ENCODE measurements around the gene CHRDL2.

Gene CHRDL2

DNA sequence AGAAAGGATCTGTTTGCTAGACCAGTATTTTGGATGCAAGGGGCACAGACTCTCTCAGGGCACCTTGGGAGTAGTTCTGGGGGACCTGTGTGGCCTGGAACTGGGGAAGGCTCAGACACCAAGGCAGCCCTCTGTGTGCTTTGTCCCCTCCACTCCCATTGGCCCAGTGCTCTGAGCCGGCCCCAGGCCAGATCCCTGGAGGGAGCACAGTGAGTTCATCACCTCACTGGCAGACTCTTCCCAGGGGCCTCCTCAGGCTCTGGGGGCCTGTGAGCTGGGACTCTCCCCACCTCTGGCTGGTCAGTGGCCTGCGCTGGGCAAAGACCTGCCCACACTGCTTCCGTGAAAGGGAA lies 51.7 kb downstream of the CHRDL2 start:
- H3K36me3 Mint-ChIP-seq (ENCODE audit: low read depth), result no peaks in the 10 kb centered on the region
- H3K4me3 Mint-ChIP-seq, result no peak overlapping the region
- no peak overlapping the region for H3K27ac Mint-ChIP-seq
- H3K9me3 Mint-ChIP-seq, result no peaks in the 10 kb centered on the region
- no peaks in the 10 kb centered on the region for H3K4me1 Mint-ChIP-seq (ENCODE audit: low read depth)
- peaks cover 26% of the 10 kb centered on the region for H3K27me3 Mint-ChIP-seq (ENCODE audit: low read depth)

DNA sequence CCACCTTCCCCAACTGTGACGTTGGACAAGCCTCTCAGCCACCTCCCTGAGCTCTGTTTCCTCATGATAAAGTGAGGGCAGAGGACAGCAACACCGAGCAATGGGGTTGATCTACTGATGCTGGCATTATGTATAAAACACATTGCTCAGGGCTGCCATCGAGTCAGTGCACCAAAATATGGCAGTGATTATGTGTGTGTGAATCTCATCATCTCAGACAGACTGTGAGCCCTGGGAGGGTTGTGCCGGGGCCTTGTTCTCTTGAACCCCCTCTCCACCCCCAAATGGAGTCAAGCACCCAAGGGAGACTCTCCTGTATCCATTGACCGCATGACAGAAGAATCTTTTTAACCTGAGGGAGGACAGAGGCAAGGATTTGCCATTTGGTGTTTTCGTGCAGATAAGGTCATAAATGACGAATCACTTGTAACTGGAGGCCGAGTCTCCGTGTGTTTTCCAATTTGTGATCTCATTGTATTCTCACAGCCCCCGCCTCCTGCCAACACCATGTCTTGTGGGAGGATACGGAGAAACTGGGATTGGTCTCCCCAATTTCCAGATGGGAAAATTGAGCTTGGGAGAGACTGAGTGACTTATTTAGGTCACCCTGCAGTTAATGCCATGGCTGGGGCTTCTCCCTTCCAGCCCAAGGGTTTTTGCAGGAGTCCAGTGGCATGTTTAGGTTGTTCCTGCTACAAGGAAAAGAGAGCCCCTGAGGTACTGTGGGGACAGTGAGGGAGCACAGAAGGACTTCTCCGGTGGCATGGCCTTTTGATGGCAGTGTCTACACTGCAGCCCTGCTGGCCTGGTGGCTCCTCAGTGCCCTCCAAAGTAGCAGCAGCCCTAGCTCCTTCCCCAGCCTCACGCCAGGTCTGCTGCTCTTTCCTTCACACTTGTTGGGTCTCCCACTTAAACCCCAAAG lies 52.4 kb downstream of the CHRDL2 start:
- Mint-ChIP-seq H3K4me1 (ENCODE audit: low read depth) (no peaks in the 10 kb centered on the region), H3K36me3 (ENCODE audit: low read depth) (no peaks in the 10 kb centered on the region), H3K4me3 (no peak overlapping the region), H3K27ac (no peak overlapping the region), H3K27me3 (ENCODE audit: low read depth) (peaks cover 20% of the 10 kb centered on the region), H3K9me3 (no peaks in the 10 kb centered on the region)

DNA sequence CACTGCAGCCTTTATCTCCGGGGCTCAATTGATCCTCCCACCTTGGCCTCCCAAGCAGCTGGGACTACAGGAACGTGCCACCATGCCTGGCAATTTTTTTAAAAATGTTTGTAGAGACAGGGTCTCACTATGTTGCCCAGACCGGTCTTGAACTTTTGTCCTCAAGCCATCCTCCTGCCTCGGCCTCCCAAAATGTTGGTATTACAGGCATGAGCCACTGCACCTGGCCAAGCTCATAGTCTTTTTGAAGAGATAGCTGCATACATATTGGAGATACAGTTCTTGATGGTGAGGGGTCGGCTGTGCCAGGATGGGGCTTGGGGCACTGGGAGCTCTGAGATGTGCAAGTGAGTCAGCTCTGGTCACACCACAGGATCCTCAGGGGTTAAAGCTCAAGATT lies 53.2 kb downstream of the CHRDL2 start:
- no peak overlapping the region for H3K4me3 Mint-ChIP-seq
- H3K36me3 Mint-ChIP-seq (ENCODE audit: low read depth), result no peaks in the 10 kb centered on the region
- no peak overlapping the region for H3K27ac Mint-ChIP-seq
- no peaks in the 10 kb centered on the region for H3K9me3 Mint-ChIP-seq
- H3K27me3 Mint-ChIP-seq (ENCODE audit: low read depth), result peaks cover 15% of the 10 kb centered on the region
- H3K4me1 Mint-ChIP-seq (ENCODE audit: low read depth), result no peaks in the 10 kb centered on the region

DNA sequence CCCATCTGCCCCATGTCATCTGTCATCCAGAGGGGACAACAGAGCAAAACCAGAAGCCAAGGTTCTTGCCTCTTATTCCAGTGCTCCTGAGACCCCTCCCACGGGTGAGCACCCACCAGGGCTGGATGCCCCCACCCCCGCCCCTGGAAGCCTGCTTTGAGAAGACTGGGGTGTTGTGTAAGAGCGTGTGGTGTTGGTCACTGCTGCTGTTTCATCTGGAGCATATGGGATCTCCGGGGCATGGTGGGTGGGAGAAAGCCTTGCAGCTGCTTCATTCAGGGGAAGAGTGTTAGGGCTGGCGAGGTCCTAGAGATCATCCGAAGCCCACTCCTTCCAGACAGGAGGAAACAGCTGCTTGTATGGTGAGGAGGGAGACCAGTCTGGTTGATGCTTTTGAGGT lies 54.1 kb downstream of the CHRDL2 start:
- no peak overlapping the region for H3K4me3 Mint-ChIP-seq
- H3K9me3 Mint-ChIP-seq, result no peaks in the 10 kb centered on the region
- H3K36me3 Mint-ChIP-seq (ENCODE audit: low read depth), result no peaks in the 10 kb centered on the region
- H3K27me3 Mint-ChIP-seq (ENCODE audit: low read depth), result peaks cover 6% of the 10 kb centered on the region
- no peak overlapping the region for H3K27ac Mint-ChIP-seq
- no peaks in the 10 kb centered on the region for H3K4me1 Mint-ChIP-seq (ENCODE audit: low read depth)

DNA sequence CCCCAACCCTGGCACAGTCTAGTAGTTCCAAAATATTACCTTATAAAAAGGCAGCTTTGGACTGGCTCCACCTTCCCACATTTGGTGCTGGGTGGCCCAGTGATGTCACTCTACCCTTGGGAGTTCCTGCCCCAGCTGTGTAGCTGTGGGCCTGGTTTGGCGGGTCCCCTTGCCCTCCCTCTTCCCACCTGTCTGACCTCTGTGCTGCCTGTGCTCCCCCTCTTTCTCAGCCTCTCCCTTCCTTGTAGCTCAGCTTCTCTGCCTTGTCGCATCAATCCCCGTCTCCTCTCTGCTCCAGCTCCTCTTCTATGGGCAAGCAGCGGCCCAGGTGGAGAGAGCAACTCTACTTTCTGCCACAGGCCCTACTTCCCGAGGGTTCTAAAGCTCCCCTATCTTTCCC lies 54.6 kb downstream of the CHRDL2 start:
- Mint-ChIP-seq H3K27ac (no peak overlapping the region), H3K4me1 (ENCODE audit: low read depth) (no peaks in the 10 kb centered on the region), H3K4me3 (no peak overlapping the region)

DNA sequence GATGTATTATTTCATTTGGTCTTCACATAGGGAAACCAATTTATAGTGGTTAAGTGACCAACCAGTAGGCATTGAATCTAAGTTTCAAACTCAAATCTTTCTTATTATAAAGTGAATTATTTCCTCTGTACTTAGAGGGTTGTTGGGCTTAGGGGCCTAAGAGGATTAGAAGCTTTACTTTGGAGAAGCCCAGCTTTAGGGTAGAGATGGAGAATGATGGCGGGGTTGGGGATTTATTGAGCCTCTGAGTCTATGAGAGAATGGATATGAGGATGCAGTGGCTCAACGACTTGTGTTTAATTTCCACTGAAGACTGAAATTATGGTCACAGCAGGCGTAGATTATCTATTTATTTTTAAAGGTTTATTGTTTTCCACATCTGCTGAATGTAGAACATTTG lies 55.5 kb downstream of the CHRDL2 start:
- Mint-ChIP-seq H3K4me1 (ENCODE audit: low read depth) (no peaks in the 10 kb centered on the region), H3K27ac (no peak overlapping the region), H3K36me3 (ENCODE audit: low read depth) (no peaks in the 10 kb centered on the region), H3K27me3 (ENCODE audit: low read depth) (no peaks in the 10 kb centered on the region), H3K4me3 (no peak overlapping the region), H3K9me3 (no peaks in the 10 kb centered on the region)

More for the DNA sequence above, 54.6 kb downstream of the CHRDL2 start:
- Mint-ChIP-seq H3K36me3 (ENCODE audit: low read depth) (no peaks in the 10 kb centered on the region), H3K27me3 (ENCODE audit: low read depth) (peaks cover 3% of the 10 kb centered on the region), H3K9me3 (no peaks in the 10 kb centered on the region)

DNA sequence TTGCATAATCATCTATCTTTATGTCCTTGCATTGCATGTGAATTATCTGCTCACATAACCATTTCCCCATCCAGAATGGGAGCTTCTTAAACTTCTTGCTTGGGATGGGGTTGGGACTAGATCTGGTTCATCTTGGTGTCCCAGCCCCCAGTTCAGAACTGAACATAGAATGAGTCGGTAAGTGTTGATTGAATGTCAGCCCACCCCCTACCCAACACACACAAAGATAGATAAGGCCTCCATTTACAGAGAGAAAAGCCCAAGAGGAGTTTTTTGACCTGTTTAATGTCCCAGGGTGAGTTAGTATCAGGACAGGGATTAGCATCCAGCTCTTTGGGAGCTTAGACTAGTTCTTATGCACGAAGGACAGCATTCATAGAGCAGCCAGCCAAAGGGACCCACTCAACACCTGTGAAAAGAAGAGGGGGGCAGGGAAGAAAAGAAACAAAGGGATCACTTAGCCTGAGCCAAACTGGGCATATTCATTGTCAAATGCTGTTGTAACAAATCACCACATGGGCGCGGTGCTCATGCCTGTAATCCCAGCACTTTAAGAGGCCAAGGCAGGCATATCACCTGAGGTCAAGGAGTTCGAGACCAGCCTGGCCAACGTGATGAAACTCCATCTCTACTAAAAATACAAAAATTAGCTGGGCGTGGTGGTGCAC lies 57.4 kb downstream of the CHRDL2 start:
- Mint-ChIP-seq H3K4me1 (ENCODE audit: low read depth) (no peaks in the 10 kb centered on the region), H3K27ac (no peak overlapping the region), H3K36me3 (ENCODE audit: low read depth) (no peaks in the 10 kb centered on the region), H3K27me3 (ENCODE audit: low read depth) (no peaks in the 10 kb centered on the region), H3K9me3 (no peaks in the 10 kb centered on the region), H3K4me3 (no peak overlapping the region)

DNA sequence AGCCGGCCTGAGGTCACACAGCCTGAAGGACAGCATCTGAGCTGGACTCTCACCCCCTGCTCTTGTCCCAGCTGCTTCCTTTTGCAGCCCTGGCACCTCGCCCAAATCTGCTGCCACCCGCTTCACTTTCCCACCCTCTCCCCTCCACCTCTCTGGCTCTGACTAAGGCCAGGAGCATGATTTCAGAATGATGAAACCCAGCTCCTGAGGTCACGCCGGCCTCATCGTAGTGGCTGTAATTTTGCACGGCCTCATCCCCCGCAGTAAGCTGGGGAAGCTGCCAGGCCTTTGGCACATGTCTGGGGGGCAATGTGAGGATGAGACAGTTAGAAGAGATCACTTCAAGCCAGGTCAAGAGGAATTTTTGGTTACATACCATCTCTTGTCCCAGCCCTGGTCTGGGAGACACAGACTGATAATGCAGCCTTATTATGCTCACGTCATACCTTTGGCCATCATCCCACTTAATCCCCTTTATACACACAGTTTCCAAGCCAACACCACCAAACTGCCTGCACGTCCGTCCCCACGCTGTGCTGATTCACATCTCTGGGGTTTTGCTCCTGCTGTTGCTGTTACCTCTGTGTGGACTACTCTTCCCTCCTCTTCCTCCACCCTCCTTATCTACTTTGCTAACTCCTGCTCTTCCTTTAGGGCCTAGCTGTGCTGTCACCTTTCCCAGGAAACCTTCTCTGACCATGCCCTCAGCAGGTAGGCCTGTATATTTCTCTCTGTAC lies 58.1 kb downstream of the CHRDL2 start:
- H3K36me3 Mint-ChIP-seq (ENCODE audit: low read depth), result no peaks in the 10 kb centered on the region
- no peaks in the 10 kb centered on the region for H3K27me3 Mint-ChIP-seq (ENCODE audit: low read depth)
- no peak overlapping the region for H3K27ac Mint-ChIP-seq
- no peaks in the 10 kb centered on the region for H3K4me1 Mint-ChIP-seq (ENCODE audit: low read depth)
- H3K4me3 Mint-ChIP-seq, result no peak overlapping the region
- no peaks in the 10 kb centered on the region for H3K9me3 Mint-ChIP-seq

DNA sequence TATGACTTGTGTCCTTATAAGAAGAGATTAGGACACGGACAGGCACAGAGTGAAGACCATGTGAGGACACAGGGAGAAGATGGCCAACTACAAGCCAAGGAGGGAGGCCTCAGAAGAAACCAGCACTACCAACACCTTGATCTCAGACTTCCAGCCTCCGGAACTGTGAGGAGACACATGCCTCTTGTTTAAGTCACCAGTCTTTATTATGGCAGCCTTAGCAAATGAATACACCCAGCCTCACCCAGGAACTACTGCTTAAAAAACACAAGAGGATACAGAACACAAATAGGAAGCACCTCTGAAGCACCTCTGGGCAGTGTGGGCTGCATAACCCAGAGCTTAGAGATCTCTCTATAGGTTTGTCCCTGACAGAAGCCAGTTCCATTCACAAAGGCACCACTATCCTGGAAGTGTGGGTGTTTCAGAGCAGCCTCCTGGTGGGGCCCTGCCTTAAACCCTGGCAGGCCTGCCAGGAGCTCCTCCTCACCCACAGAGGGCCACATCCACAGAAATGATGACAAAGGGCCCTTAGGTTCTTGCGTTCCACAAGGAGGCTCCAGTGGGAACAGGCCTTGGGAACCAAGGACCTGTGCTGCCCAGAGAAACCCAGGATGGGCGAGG lies 58.8 kb downstream of the CHRDL2 start:
- Mint-ChIP-seq H3K27me3 (ENCODE audit: low read depth) (no peaks in the 10 kb centered on the region), H3K27ac (no peak overlapping the region), H3K9me3 (no peaks in the 10 kb centered on the region), H3K36me3 (ENCODE audit: low read depth) (no peaks in the 10 kb centered on the region), H3K4me1 (ENCODE audit: low read depth) (no peaks in the 10 kb centered on the region), H3K4me3 (no peak overlapping the region)

DNA sequence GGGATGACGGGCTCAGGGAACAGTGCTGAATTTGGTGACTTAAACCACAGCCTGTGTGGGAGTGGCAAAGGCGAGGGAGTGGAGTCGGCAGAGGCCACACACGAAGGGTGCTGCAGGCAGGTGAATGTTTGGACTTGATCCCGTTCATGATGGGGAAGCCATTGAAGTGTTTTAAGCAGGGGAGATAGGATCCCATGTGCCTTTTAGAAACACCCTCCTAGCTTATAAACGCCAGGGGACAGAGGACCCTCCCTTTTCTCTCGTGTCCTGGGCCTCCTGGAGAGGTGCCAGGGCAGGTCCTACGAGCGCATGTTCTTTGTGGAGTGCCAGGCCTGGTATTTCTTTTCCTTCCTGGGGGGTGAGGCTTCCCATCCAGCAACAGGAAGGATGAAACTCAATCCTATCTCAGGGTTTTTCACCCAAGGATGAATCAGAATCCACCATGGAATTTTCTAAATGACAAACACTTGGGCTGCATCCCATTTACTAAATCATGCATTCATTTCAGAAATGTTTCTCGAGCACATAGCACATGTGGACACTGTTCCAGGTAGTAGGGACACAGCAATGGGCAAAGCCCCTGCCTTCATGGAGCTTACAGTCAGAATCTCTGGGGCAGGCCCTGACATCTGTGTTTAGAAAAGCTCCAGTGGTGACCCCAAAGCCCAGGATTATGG lies 59.6 kb downstream of the CHRDL2 start:
- Mint-ChIP-seq H3K27ac (no peak overlapping the region), H3K4me1 (ENCODE audit: low read depth) (no peaks in the 10 kb centered on the region), H3K9me3 (no peaks in the 10 kb centered on the region), H3K27me3 (ENCODE audit: low read depth) (no peaks in the 10 kb centered on the region), H3K36me3 (ENCODE audit: low read depth) (no peaks in the 10 kb centered on the region), H3K4me3 (no peak overlapping the region)

DNA sequence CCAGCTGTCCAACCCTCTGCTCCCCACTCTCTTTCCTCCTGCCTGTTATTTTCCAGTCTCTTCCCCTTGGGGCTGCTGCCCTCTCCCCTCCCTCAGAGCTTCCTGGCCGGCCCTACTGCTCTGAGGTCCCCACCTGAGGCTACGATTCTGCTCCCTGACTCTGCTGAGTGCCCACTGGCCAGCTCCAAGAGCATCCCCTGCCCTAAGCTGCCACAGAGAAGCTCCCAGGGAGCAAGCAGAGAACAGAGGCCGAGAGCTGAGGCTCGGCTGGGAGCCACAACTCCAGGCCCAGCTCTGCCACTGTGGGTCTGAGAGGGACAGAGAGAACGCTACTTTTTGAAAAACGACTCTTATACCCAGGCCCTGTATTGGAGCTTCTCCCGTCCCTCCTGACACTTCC lies 61.1 kb downstream of the CHRDL2 start:
- Mint-ChIP-seq H3K36me3 (ENCODE audit: low read depth) (no peaks in the 10 kb centered on the region), H3K4me3 (no peak overlapping the region), H3K27me3 (ENCODE audit: low read depth) (no peaks in the 10 kb centered on the region), H3K9me3 (no peaks in the 10 kb centered on the region), H3K4me1 (ENCODE audit: low read depth) (no peaks in the 10 kb centered on the region), H3K27ac (no peak overlapping the region)

DNA sequence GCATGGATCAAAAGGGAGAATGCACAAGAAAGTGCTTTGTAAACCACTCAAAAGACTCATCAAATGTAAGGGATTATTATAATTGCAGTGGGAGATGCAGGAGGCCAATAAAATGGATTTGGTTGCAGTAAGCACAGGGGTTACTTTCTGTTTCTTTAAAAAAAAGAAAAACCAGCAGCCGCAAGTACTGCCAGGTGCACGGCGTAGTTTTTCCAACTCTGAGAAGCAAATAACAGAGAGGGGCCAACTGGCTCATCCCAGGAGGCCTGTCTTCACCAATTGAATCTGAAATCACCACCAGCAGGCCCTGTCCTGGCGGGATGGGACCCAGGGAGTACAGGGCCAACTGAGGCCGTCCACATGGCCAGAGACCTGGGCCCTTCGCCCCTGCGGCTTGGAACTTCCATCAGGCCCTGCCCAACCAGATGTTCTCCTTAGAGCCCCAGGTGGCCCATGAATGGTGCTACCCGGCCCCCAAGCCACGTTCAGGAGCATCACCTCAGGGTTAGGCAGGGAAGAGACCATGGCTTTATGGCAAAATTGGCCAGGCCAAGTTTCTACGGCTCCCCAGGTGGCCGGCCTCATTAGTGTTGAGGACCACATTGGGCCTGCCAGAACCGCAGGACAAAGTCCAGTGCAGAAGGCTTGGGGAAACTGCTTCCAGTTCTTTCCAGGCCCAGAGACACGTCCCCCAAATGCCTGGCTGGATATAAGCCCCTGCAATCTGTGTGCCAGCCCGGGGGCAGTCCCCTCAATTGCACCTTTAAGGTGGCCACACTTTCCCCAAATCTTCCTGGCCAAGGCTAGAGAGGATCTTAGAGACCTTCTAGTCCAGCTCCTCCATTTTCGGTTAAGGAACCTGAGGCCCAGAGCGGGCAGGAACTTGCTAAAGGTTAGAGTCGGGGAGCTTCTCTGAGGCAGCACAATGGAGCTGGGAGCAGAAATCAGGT lies 61.7 kb downstream of the CHRDL2 start:
- H3K9me3 Mint-ChIP-seq, result no peaks in the 10 kb centered on the region
- no peak overlapping the region for H3K27ac Mint-ChIP-seq
- H3K4me3 Mint-ChIP-seq, result no peak overlapping the region
- H3K36me3 Mint-ChIP-seq (ENCODE audit: low read depth), result no peaks in the 10 kb centered on the region
- no peaks in the 10 kb centered on the region for H3K4me1 Mint-ChIP-seq (ENCODE audit: low read depth)
- no peaks in the 10 kb centered on the region for H3K27me3 Mint-ChIP-seq (ENCODE audit: low read depth)

DNA sequence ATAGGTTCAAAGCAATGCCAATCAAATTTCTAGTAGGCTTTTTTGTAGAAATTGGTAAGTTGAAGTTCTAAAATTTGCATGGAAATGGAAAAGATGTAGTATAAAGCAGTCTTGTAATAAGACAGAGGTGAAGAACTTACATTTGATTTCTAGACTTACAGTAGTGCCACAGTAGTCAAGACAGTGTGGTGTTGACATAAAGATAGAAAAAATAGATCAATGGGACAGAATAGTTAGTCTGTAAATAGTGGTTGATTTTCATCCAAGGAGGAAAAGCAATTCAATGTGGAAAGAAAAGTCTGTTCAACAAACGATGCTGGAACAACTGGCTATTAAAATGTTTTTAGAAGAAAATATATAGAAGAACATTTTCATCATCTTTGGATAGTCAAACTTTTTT lies 67.9 kb downstream of the CHRDL2 start:
- H3K4me1 Mint-ChIP-seq (ENCODE audit: low read depth), result no peaks in the 10 kb centered on the region
- H3K36me3 Mint-ChIP-seq (ENCODE audit: low read depth), result peaks cover 21% of the 10 kb centered on the region
- H3K27me3 Mint-ChIP-seq (ENCODE audit: low read depth), result no peaks in the 10 kb centered on the region
- H3K9me3 Mint-ChIP-seq, result peaks cover 7% of the 10 kb centered on the region
- H3K4me3 Mint-ChIP-seq, result no peak overlapping the region
- H3K27ac Mint-ChIP-seq, result no peak overlapping the region
